Measurements from ENCODE around the gene IGFL2.

- no peak for TF ChIP-seq GATA2 (IDR thresholded peaks at IDR 0.05; ENCODE audit: low read depth, low read length)
- TF ChIP-seq GATA3 (IDR thresholded peaks at IDR 0.05; ENCODE audit: low read depth, low read length), result no peak
Measured at GRCh38 chr19:46150606-46151005, 2.6 kb downstream of the IGFL2 start.

Measured in SH-SY5Y (cell line).